ENCODE results near the gene SUSD6.

The SUSD6 gene

DNA sequence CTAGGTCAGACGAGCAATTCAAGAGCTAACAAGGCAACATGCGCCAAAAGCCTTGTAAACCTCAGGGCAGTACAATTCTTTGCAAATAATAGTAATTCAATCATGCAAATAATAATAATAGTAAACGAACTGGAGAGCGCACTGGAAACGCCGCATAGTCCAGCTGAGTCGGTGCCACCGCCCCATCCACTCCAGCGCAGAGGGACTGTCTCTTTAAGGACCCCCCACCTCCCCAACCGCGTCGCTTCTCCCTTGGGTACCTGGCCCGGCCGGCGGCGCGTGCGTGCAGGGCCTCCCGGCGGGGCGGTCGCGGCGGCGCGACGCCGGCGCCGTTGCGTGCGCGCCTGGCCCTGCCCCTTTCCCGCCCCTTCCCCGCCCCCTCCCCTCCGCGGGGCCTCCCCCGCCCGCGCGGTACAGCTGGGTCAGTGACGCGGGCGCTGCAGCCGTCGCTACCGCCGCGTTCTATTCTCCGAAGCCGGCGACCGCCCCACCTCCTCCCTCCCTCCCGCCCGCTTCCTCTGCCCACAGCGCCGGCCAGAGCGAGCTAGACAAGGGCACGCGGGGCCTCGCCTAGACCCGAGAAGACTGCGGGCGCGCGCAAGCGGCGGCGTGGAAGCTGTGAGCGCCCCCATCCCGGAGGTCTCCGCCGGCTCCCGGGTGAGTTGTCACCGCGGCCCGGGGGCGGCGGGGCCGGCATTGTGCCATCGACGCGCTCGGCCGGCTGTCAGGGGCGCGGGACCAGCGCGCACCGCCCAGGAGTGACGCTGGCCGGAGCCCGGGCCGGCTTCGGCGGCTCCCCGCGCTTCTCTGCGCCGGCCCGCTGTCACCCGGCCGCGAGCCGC, at the start of gene SUSD6:
SUSD6 (plus strand) TSS at position 425 of the 842 bp plus-strand sequence. CDS start 46,997 bp downstream, outside the sequence.
- peaks cover 4 to 18% of the 10 kb centered on the region in 2 donors for H3K36me3 Mint-ChIP-seq
- ATAC-seq (replicated peaks) = peak; percentile 61 to 70
- H3K27me3 Mint-ChIP-seq = no peaks in the 10 kb centered on the region
- H3K9me3 Mint-ChIP-seq = no peaks in the 10 kb centered on the region
- DNase-seq = peak; percentile 86
- peak within 1 kb of the TSS; percentile 97 for H3K27ac Mint-ChIP-seq
- H3K4me1 Mint-ChIP-seq = peaks cover 37 to 61% of the 10 kb centered on the region in 2 donors
- H3K4me3 Mint-ChIP-seq = peak within 1 kb of the TSS; percentile 91 to 94

DNA sequence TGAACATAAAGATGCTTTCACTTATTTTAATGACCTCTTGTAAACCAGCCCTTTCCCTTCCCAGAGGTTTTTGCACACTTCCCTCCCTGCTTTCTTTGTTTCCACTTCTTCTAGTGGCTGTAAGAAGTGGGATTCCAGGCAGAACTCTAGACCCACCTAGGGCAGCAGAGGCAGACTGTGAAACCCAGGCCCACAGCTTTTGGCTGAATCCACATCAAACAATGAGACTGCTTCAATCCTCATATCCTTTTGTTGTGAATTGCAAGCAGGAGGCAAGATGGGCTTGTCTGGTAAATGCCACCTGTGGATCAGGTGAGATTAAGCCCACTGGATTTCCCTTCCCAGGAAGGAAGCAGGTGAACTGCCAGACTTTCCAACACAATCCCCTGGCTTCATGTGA, 49.5 kb upstream of the SUSD6 start:
- no peak overlapping the region for H3K27ac Mint-ChIP-seq

GRCh38 chr14:69567563-69567962, 43.8 kb upstream of the SUSD6 start:
- Mint-ChIP-seq H3K27ac (no peak overlapping the region), H3K4me1 (peaks cover 0 to 17% of the 10 kb centered on the region in 2 donors), H3K27me3 (peaks cover 56 to 88% of the 10 kb centered on the region in 2 donors), H3K9me3 (no peaks in the 10 kb centered on the region), H3K36me3 (no peaks in the 10 kb centered on the region), H3K4me3 (no peak overlapping the region)
- no peak for DNase-seq
- no peak for ATAC-seq (replicated peaks)

More for the DNA sequence above, 49.5 kb upstream of the SUSD6 start:
- Mint-ChIP-seq H3K4me3 (no peak overlapping the region), H3K4me1 (no peaks in the 10 kb centered on the region), H3K9me3 (no peaks in the 10 kb centered on the region), H3K27me3 (peaks cover 52 to 75% of the 10 kb centered on the region in 2 donors), H3K36me3 (no peaks in the 10 kb centered on the region)
- DNase-seq (no peak), ATAC-seq (replicated peaks) (no peak)

DNA sequence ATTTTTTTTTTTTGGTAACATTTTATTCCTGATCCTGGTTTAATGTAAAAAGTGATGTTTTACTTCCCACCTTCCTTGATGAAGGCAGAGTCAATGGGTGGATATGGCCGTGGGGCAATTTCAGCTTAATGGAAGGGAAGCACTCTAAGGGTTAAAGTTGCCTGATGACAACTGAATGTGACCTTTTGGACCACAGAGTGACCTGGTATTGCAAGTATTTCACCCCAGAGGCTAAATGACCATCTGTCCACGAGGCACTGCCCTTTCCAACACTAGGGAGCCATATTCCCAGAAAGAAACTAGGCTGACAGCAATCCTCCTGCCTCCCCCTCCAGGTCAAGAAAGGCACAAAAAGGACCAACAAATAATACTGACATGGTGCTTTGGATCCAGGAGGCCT, 41.5 kb upstream of the SUSD6 start:
- Mint-ChIP-seq H3K9me3 (no peaks in the 10 kb centered on the region), H3K27me3 (peaks cover 56 to 90% of the 10 kb centered on the region in 2 donors)

GRCh38 chr14:69570836-69571330, 40.5 kb upstream of the SUSD6 start:
- Mint-ChIP-seq H3K4me1 (peaks cover 7 to 35% of the 10 kb centered on the region in 2 donors), H3K36me3 (no peaks in the 10 kb centered on the region), H3K9me3 (no peaks in the 10 kb centered on the region), H3K4me3 (peak overlapping the region in 1 of 2 donors; percentile 8), H3K27ac (no peak overlapping the region), H3K27me3 (peaks cover 56 to 88% of the 10 kb centered on the region in 2 donors)
- ATAC-seq (replicated peaks) (no peak), DNase-seq (no peak)

More for the DNA sequence above, 41.5 kb upstream of the SUSD6 start:
- Mint-ChIP-seq H3K27ac (no peak overlapping the region), H3K4me3 (no peak overlapping the region), H3K36me3 (no peaks in the 10 kb centered on the region), H3K4me1 (peaks cover 7 to 35% of the 10 kb centered on the region in 2 donors)
- DNase-seq = no peak
- ATAC-seq (replicated peaks) = no peak

DNA sequence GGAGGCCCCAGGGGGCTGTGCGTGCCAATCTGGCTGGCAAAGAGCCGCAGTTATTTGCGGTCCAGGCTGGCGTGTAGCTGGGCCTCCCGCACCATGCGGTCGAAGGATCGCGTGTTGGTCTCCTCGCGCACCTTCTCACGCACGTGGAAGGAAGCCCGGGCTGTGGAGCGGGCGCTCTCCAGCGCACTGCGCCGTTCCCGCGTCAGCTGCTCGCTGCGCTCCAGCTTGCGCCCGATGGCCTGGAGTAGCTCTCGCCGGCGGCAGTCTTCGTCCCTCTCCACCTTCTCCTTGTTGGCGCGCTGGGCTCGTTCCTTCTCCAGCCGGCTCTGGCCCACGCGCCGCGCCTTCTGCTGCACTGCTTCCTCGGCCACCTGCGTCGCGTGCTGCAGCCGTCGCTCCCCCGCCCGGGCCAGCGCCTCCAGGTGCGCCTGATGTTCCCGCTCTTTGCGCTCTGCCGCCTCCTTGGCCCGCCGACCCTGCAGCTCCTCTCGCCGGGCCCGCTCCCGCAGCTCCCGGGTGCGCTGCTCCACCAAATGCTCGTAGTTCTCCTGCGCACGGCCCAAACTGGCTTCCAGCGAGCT, 39.9 kb upstream of the SUSD6 start:
- Mint-ChIP-seq H3K36me3 (no peaks in the 10 kb centered on the region), H3K27ac (no peak overlapping the region), H3K9me3 (no peaks in the 10 kb centered on the region), H3K4me3 (peak overlapping the region in 1 of 2 donors; percentile 75), H3K27me3 (peaks cover 62 to 88% of the 10 kb centered on the region in 2 donors), H3K4me1 (peaks cover 7 to 35% of the 10 kb centered on the region in 2 donors)
- DNase-seq (no peak), ATAC-seq (replicated peaks) (no peak)

DNA sequence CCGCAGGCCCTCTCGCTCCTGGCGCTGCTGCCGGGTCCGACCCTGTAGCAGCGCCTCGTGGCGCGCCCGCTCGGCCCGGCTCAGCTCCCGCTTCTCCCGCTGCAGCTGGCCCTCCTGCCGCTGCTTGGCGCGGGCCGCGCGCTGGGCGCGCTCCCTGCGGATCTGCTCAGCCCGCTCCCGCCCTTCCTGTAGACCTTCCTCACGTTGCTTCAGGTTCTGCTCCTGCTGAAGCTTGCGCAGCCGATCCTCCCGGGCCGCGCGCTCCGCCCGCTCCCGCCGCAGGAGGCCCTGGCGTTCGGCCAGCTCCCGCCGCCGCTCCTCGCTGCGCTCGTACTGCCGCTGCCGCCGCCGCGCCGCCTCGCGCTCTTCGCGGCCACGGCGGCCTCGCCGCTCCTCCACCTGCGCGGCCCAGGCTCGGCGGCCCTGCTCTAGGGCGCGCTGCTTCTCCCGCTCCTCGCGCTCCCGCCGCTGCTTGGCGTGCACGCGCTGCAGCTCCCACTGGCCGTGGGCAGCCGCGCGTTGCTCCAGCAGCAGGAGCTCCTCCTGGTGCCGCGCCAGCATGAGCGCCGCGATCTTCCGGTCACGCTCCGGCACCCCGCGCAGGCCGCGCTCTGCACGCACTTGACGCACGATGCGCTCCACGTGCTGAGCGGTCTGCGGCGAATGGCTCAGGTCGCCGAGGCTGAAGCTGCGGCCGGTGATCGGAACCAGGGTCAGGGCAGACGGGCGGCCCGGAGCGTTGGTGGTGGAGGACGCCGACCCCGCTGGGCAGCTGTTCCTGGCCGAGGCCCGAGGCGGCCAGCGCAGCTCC, 39.2 kb upstream of the SUSD6 start:
- Mint-ChIP-seq H3K27ac (peak overlapping the region; percentile 42), H3K4me3 (peak overlapping the region; percentile 55 to 75), H3K9me3 (no peaks in the 10 kb centered on the region), H3K4me1 (peaks cover 7 to 35% of the 10 kb centered on the region in 2 donors), H3K27me3 (peaks cover 67 to 90% of the 10 kb centered on the region in 2 donors), H3K36me3 (no peaks in the 10 kb centered on the region)
- DNase-seq (no peak), ATAC-seq (replicated peaks) (no peak)

DNA sequence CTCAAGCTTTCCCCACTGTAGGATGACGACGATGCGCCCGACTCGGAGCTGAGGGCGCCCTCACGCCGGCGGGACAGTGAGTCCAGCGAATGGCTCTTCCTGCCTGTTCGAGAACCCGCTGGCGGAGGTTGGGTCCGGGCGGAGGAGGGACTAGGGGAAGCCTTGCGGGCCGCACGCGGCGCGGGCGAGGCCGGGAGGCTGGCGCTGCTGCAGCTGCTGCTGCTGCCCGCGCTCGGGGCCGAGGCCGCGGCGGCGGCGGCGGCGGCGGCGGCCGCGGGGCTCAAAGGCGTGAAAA, 38.6 kb upstream of the SUSD6 start:
- peak overlapping the region; percentile 55 to 75 for H3K4me3 Mint-ChIP-seq
- H3K27me3 Mint-ChIP-seq = peaks cover 61 to 86% of the 10 kb centered on the region in 2 donors
- no peaks in the 10 kb centered on the region for H3K36me3 Mint-ChIP-seq
- ATAC-seq (replicated peaks) = no peak
- H3K4me1 Mint-ChIP-seq = peaks cover 7 to 35% of the 10 kb centered on the region in 2 donors
- no peak for DNase-seq
- H3K9me3 Mint-ChIP-seq = no peaks in the 10 kb centered on the region
- no peak overlapping the region for H3K27ac Mint-ChIP-seq

DNA sequence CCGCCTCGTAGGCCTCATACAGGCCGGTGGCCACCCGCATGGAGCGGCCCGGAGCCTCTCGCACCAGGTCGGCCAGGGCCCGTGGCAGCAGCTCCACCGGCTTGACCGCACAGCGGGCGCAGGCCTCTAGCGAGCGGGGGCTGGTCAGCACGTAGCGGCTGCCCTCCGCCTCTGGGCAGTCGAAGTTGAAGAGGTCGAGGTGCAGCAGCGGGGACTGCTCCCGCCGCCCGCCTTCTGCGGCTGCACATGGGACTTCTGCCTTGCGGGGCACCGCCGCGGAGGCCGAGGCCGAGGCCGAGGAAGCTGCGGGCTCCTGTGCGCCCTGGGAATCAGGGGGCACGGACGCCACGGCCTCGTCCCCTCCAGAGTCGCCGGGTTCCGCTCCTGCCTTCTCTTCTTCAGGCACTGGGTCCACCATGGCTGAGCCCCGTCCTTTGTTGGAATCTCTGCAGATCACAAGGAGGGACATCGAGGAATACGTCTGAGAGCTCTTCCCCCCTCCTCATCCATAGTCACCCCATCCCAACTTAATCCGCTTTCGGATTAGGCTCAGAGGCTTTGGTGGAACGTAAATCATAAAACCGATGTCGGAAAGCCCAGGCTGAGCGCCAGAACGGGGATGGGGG, 38.1 kb upstream of the SUSD6 start:
- Mint-ChIP-seq H3K9me3 (no peaks in the 10 kb centered on the region), H3K36me3 (no peaks in the 10 kb centered on the region), H3K27me3 (peaks cover 56 to 80% of the 10 kb centered on the region in 2 donors), H3K27ac (peak overlapping the region; percentile 3), H3K4me3 (peak overlapping the region; percentile 69 to 85), H3K4me1 (peaks cover 7 to 35% of the 10 kb centered on the region in 2 donors)
- ATAC-seq (replicated peaks) = no peak
- DNase-seq = no peak

DNA sequence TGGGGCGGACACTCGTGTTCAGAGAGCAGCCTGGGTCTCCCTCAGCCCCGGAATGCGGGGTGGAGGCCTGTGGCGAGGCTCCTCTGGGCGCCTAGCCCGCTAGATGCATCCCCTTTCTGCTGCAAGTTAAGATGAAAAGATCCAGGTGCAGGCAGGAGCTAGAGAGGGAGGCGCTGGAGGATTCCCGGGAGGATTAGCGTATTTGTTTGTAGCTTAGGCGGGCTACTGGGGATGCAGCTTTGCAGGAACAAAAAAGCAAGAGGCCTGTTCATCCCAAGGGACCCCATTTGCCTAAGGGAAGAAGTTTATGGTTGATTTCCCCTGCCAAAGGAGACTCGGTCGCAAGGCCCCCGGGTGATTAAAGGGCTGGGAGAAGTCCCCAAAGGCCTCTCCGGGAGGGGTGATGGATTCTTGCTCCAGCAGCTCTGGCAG, 37.5 kb upstream of the SUSD6 start:
- H3K27me3 Mint-ChIP-seq = peaks cover 53 to 75% of the 10 kb centered on the region in 2 donors

DNA sequence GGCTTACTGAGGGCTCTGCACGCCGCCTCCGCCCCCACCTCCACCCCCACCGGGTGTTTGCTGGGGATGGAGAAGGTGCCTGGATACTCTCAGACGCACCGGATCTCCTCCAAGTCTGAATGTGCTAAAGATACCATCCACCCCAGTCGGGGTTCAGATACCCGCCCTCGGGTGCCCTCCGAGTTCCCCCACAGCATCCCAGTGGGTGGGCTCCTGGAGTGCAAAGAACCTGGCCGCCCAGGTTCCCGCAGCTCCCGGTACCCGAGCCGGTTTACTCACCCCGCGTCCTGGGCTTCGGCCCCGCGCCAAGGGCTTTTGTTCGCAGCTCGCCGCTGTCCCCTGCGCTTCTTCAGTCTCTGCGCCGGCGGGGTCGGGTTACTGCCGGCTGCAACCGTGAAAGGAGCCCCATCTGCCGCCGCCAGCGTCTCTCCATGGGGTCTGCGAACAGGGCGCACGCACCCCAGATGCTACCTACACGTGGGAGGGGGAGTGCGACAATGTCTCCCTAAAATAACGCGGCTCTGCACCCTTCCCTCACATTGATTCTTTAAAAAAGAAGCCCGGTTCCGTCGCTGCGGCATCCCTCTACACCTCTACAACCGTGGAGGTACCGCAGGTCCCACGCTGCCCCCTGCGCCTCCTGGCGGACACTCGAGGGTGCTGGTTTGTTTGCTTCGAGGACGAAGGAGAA, 37.0 kb upstream of the SUSD6 start, which contains the start of gene CCDC177:
CCDC177 (minus strand) TSS at position 609 of the 691 bp plus-strand sequence. CDS start 1,249 bp downstream, outside the sequence.
- Mint-ChIP-seq H3K9me3 (no peaks in the 10 kb centered on the region), H3K36me3 (no peaks in the 10 kb centered on the region), H3K27ac (peak within 1 kb of the TSS; percentile 63), H3K4me3 (peak within 1 kb of the TSS; percentile 84 to 85), H3K4me1 (peaks cover 7 to 35% of the 10 kb centered on the region in 2 donors), H3K27me3 (peaks cover 48 to 69% of the 10 kb centered on the region in 2 donors)
- ATAC-seq (replicated peaks) = peak; percentile 89
- peak; percentile 53 for DNase-seq

More for the DNA sequence above, 37.5 kb upstream of the SUSD6 start:
- no peak for DNase-seq
- Mint-ChIP-seq H3K9me3 (no peaks in the 10 kb centered on the region), H3K4me1 (peaks cover 7 to 35% of the 10 kb centered on the region in 2 donors), H3K36me3 (no peaks in the 10 kb centered on the region), H3K4me3 (peak overlapping the region; percentile 69 to 85), H3K27ac (no peak overlapping the region)
- no peak for ATAC-seq (replicated peaks)

GRCh38 chr14:69574954-69575295, 36.5 kb upstream of the SUSD6 start:
- no peak overlapping the region for H3K27ac Mint-ChIP-seq
- DNase-seq = no peak
- H3K9me3 Mint-ChIP-seq = no peaks in the 10 kb centered on the region
- H3K36me3 Mint-ChIP-seq = no peaks in the 10 kb centered on the region
- peak overlapping the region; percentile 84 to 85 for H3K4me3 Mint-ChIP-seq
- ATAC-seq (replicated peaks) = no peak
- H3K27me3 Mint-ChIP-seq = peaks cover 43 to 64% of the 10 kb centered on the region in 2 donors
- peaks cover 7 to 35% of the 10 kb centered on the region in 2 donors for H3K4me1 Mint-ChIP-seq

DNA sequence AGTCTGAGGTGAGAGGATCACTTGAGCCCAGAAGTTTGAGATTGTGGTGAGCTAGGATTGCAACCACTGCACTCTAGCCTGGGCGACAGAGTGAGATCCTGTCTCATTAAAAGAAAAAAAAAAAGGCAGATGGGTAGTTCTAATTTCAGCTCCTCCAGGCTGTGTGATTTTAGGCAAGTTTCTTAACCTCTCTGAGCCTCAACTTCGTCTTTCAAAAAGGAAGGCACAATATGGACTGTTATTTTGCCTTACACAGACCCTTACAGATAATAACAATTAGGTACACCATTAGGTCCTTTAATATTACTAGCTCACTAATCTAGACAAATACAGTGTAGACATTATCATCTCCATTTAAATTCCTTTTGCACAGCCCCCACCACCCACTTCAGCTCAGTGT, 31.9 kb upstream of the SUSD6 start:
- no peaks in the 10 kb centered on the region for H3K36me3 Mint-ChIP-seq
- H3K4me3 Mint-ChIP-seq = no peak overlapping the region

More for the DNA sequence above, 31.9 kb upstream of the SUSD6 start:
- Mint-ChIP-seq H3K27ac (no peak overlapping the region), H3K9me3 (no peaks in the 10 kb centered on the region), H3K27me3 (peaks cover 20 to 26% of the 10 kb centered on the region in 2 donors), H3K4me1 (peaks cover 13 to 25% of the 10 kb centered on the region in 2 donors)
- no peak for DNase-seq
- no peak for ATAC-seq (replicated peaks)
